SW 1271 (cell line): ENCODE measurements around the gene SLC22A7.
"Not testable (repeated sequence)": the region's sequence is repeated elsewhere in the genome, so short reads cannot be mapped to it uniquely, and the experiment has no call there.

ENCODE experiments used
- DNase-seq, 2 experiments: peaks; one replicate each; lab custom pipeline; 2025; lab: John Stamatoyannopoulos, UW

Gene SLC22A7

GRCh38 chr6:43302126-43302525 lies 4.1 kb downstream of the SLC22A7 start:
- no peak for DNase-seq

GRCh38 chr6:43303006-43303405 lies 4.9 kb downstream of the SLC22A7 start:
- DNase-seq: not testable (repeated sequence)

GRCh38 chr6:43303751-43304331 lies 5.8 kb downstream of the SLC22A7 start:
- DNase-seq: no peak

GRCh38 chr6:43304361-43304760 lies 6.3 kb downstream of the SLC22A7 start:
- no peak for DNase-seq

- DNase-seq: no peak
These were observed 6.8 kb downstream of the SLC22A7 start for GRCh38 chr6:43304882-43305281.

- DNase-seq: no peak
These were observed 8.0 kb downstream of the SLC22A7 start for GRCh38 chr6:43306086-43306485.

GRCh38 chr6:43307451-43308100 lies 9.5 kb downstream of the SLC22A7 start:
- no peak for DNase-seq

GRCh38 chr6:43308101-43308989 lies 10.3 kb downstream of the SLC22A7 start, which contains the start of gene CRIP3:
CRIP3 (minus strand) TSS chr6:43308826; CDS start chr6:43308792, 34 bp downstream.
- DNase-seq: no peak

- no peak for DNase-seq
These were observed 11.0 kb downstream of the SLC22A7 start for GRCh38 chr6:43308990-43309477.

GRCh38 chr6:43310134-43310533 lies 12.1 kb downstream of the SLC22A7 start:
- DNase-seq: no peak

GRCh38 chr6:43310624-43311023 lies 12.6 kb downstream of the SLC22A7 start:
- DNase-seq: no peak

GRCh38 chr6:43311666-43312065 lies 13.6 kb downstream of the SLC22A7 start:
- no peak for DNase-seq

- no peak for DNase-seq
These were observed 15.8 kb downstream of the SLC22A7 start for GRCh38 chr6:43313813-43314212.

- no peak for DNase-seq
These were observed 20.0 kb downstream of the SLC22A7 start for GRCh38 chr6:43318011-43318410.

- DNase-seq: no peak
These were observed 27.8 kb downstream of the SLC22A7 start for GRCh38 chr6:43325876-43326275.

GRCh38 chr6:43328528-43328927 lies 30.5 kb downstream of the SLC22A7 start:
- DNase-seq: no peak

- no peak for DNase-seq
These were observed 33.4 kb downstream of the SLC22A7 start for GRCh38 chr6:43331470-43331869.

- DNase-seq: no peak
These were observed 33.8 kb downstream of the SLC22A7 start for GRCh38 chr6:43331891-43332290.

GRCh38 chr6:43334466-43335095 lies 36.5 kb downstream of the SLC22A7 start:
- DNase-seq: peak; percentile 56 to 77

GRCh38 chr6:43335469-43335868 lies 37.4 kb downstream of the SLC22A7 start:
- no peak for DNase-seq

GRCh38 chr6:43336382-43336781 lies 38.3 kb downstream of the SLC22A7 start:
- no peak for DNase-seq

GRCh38 chr6:43338243-43338642 lies 40.2 kb downstream of the SLC22A7 start:
- no peak for DNase-seq
